ENCODE results near the gene PRTN3. TPM values are rescaled to one million over a fixed set of nuclear protein-coding genes. Genes with fewer than 3 reads are reported as not detected.

The PRTN3 gene, protein sequence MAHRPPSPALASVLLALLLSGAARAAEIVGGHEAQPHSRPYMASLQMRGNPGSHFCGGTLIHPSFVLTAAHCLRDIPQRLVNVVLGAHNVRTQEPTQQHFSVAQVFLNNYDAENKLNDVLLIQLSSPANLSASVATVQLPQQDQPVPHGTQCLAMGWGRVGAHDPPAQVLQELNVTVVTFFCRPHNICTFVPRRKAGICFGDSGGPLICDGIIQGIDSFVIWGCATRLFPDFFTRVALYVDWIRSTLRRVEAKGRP
- not detected in 2 replicates for total RNA-seq

DNA sequence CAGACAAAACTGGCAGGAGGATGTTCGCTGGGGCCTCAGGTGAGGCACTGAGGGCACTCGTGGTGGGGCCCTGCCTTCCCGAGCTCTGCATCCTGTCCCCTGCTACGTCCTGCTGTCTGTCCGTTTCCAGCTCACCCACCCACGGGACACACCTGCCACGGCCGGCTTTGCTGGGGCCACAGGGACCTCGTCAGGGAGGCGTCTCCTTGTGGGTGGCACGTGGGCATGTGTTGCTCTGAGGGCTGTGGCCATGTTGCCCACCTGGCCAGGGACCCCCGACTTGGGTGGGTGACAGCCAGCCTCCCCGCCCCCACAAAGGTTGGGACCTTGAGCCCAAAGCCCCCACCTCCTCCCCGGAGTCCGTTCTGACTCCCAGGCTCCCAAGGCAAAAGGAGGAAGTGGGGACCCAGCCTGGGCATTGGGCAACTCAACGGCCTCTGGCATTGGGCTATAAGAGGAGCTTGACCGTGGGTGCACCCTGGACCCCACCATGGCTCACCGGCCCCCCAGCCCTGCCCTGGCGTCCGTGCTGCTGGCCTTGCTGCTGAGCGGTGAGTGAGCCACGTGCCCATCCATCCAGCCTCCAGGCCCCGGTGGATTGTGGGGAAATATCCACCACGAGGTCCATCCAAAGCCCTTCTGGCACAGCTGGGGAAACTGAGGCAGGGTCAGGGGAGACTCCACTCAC, at the start of gene PRTN3:
TSS of gene PRTN3 (plus strand) at position 481 of the 688 bp plus-strand sequence. CDS start at position 491, 10 bp downstream.

DNA sequence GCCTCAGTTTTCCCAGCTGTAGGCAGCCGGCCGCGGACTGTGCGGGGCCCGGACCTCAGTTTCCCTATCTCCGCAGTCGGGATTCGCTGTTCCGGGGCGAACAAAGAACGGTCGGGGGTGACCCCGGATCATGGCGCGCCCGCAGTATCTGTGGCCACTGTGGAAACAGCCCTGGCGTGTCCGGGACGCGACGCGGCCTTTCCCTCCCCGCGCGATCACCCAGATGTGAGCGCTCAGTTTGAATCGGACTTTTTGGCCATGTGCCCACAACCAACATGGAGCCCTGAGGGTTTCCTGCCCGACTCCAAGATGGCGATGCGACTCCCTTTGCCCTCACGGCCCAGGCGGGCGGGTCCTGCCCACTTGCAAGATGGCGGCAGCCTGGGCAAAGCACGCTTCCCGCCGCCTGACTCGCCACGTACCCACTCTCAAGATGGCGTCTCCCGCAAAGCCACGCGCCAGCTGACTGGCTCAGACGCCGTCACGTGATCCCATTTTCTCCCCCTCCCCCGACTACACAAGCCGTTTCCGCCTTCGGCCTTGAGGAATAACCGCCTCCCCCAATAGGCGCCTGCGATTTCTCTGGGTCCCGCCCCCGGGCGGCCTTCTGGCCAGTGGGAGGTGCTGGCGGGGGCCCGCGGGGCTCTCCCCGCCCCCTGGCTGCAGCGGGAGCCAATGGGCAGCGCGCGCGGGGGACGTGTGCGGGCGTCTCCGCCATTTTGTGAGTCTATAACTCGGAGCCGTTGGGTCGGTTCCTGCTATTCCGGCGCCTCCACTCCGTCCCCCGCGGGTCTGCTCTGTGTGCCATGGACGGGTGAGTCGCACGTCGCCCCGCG, 43.9 kb upstream of the PRTN3 start, which contains the start of gene PTBP1:
TSS of gene PTBP1 (plus strand) at position 761 of the 836 bp plus-strand sequence. CDS start at position 807, 46 bp downstream.

DNA sequence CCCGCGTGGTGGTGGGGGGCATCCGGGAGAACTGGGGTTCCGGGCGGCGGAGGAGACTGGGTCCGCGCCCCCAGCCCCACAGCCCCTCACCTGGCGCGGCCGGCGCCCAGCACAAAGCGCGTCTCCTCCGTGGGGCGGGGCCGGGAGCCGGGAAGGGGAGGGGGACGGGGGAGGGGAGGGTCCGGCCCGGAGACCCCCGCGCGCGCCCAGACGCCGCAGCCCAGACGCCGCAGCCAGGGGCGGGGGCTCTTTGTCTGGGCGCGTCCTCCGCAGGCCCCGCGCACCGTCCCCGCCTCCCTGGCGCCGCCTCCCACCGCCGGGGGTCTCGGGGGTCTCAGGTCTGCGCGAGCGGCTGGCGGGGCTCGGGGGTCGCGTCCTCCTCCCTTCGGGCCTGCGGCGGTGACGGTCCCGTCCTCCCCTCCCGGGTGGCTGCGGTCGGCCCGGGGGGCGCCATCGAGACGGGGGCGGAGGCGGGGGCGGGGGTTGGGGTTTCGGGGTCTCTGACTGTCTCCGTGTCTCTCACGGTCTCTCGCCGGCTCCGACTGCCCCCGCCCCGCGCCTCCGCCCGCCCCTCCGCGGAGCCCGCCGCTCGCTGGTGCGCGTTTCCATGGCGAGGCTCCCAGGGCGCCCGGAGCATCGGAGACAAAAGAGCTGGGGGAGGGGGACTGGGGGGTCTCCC, 18.8 kb upstream of the PRTN3 start, which contains the start of gene PLPPR3:
TSS of gene PLPPR3 (minus strand) at position 131 of the 679 bp plus-strand sequence. CDS start 396 bp downstream, outside the sequence.

DNA sequence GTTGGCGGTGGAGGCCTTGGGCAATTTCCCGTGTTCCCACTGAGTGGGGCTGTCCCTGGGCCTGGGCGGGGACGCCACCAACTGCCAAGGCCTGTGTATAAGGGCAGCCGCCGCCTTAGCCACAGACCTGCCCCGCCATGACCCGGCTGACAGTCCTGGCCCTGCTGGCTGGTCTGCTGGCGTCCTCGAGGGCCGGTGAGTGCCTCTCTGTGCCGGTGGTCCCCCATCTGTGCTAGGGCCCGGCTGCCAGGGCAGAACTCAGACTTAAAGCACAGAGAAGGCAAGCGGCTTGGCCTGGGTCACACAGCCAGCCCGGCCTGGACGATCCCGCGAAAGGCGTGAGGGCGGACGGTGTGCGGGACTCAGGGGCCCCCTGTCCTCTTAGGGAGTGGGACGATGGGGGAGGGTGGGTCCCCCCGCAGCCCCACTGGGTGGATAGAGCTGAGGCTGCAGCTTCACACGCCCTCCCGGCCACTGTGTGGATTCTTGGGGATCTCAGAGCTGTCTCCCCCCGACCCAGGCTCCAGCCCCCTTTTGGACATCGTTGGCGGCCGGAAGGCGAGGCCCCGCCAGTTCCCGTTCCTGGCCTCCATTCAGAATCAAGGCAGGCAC, 13.0 kb upstream of the PRTN3 start, which contains the start of gene AZU1:
TSS of gene AZU1 (plus strand) at position 128 of the 612 bp plus-strand sequence. CDS start at position 138, 10 bp downstream.

DNA sequence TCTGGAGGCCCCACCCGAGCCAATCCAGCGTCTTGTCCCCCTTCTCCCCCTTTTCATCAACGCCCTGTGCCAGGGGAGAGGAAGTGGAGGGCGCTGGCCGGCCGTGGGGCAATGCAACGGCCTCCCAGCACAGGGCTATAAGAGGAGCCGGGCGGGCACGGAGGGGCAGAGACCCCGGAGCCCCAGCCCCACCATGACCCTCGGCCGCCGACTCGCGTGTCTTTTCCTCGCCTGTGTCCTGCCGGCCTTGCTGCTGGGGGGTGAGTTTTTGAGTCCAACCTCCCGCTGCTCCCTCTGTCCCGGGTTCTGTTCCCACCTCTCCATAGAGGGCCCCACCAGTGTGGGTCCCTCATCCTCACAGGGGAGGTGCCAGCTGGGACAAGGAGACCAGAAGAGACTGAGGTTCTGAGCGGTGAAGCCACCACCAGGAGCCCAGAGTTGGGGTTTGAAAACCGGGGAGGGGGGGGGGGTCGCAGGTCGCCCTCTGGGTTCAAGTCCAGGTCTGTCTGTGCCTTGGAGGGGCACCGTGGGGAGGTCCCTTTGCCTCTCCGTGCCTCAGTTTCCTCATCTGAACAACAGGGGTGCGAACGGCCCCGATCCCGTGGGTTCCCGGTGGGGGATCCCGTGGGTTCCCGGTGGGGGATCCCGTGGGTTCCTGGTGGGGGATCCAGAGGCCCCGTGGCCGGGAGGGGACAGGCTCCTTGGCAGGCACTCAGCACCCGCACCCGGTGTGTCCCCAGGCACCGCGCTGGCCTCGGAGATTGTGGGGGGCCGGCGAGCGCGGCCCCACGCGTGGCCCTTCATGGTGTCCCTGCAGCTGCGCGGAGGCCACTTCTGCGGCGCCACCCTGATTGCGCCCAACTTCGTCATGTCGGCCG, 11.6 kb downstream of the PRTN3 start, which contains the start of gene ELANE:
TSS of gene ELANE (plus strand) at position 168 of the 878 bp plus-strand sequence. CDS start at position 194, 26 bp downstream.

DNA sequence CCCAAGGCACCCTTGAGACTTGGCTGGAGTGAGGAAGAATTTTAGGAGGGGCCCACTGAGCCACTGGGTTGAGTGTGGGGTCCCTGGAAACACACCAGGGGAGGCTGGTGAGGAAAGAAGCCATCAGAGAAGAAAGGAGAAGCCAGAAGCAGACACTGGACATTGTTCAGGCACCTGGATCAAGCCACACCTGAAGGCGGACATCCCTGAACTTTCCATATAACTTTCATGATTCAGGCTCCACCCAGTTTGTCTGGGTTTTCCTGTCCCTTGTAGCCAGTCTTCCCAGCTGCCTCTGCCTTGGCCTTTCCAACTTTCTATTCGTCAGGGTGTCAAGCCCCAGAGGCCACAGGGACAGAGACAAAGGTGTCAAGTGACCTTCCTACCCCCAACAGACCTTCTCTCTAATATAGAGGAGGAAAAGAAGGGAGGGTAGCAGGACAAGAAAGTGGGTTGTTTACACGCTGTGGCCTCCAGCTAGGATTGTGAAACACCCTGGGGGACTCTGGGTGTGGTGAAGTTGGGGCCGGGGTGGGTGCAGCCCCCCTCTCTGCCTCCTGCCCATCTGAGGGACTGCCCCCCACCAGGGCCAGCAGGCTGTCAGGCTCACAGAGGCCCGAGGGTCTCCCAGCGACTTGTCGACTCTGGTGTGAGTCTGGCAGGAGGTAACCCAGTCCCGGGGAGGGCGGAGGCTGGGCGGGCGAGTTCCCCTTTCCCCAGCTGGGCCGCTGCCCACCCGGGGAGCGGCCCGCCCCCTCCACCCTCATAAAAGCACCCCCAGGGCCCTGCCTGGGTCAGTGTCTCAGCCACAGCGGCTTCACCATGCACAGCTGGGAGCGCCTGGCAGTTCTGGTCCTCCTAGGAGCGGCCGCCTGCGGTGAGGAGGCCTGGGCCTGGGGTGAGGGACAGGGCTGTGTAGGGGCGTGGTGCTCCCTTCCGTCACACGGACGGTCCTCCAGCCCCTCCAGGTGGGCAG, 18.4 kb downstream of the PRTN3 start, which contains the start of gene CFD:
TSS of gene CFD (plus strand) at position 797 of the 976 bp plus-strand sequence. CDS start at position 823, 26 bp downstream.

DNA sequence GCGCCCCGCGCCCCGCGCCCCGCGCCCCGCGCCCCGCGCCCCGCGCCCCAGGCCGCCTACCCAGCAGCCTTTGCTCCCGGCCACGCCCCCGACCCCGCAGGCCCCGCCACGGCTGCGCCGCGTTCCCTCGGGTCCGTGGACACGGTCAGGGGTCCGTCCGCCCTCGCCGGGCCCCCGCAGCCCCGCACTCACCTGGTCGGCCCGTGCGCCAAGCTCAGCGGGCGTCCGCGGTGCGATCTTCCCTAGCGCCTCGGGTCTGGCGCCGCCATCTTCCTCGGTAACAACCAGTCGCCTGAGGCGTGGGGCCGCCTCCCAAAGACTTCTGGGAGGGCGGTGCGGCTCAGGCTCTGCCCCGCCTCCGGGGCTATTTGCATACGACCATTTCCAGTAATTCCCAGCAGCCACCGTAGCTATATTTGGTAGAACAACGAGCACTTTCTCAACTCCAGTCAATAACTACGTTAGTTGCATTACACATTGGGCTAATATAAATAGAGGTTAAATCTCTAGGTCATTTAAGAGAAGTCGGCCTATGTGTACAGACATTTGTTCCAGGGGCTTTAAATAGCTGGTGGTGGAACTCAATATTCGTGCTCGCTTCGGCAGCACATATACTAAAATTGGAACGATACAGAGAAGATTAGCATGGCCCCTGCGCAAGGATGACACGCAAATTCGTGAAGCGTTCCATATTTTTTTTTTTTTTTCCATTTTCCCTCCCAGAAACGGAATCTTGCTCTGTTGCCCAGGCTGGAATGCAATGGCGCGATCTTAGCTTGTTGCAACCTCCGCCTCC, 52.3 kb downstream of the PRTN3 start, which contains the start of the genes MED16 and RNU6-9:
TSS of gene MED16 (minus strand) at position 294 of the 796 bp plus-strand sequence. CDS start 2,056 bp downstream, outside the sequence.
TSS of gene RNU6-9 (plus strand) at position 591 of the 796 bp plus-strand sequence.

Other genes with a start within 250 kb of the PRTN3 start
- gene POLRMT, start 207.5 kb upstream of the PRTN3 start, total RNA-seq = 19.3 and 34.0 TPM in 2 replicates
- under 0.01 TPM in 1 of 2 replicates, not detected in the other for gene FGF22, start 201.1 kb upstream of the PRTN3 start, total RNA-seq
- 17.3 and 25.2 TPM in 2 replicates for gene RNF126, start 177.8 kb upstream of the PRTN3 start, total RNA-seq
- gene FSTL3, start 164.6 kb upstream of the PRTN3 start, total RNA-seq = 4.5 and 13.2 TPM in 2 replicates
- 0.16 TPM in 1 of 2 replicates, not detected in the other for gene PRSS57, start 145.5 kb upstream of the PRTN3 start, total RNA-seq
- gene PALM, start 132.1 kb upstream of the PRTN3 start, total RNA-seq = 13.6 and 65.8 TPM in 2 replicates
- not detected in 2 replicates for gene MISP, start 89.9 kb upstream of the PRTN3 start, total RNA-seq
- gene PTBP1, start 43.5 kb upstream of the PRTN3 start, total RNA-seq = 107 and 233 TPM in 2 replicates
- 0.13 and 0.16 TPM in 2 replicates for gene PLPPR3, start 19.0 kb upstream of the PRTN3 start, total RNA-seq
- not detected in 2 replicates for gene AZU1, start 13.2 kb upstream of the PRTN3 start, total RNA-seq
- not detected in 2 replicates for gene ELANE, start 11.3 kb downstream of the PRTN3 start, total RNA-seq
- gene CFD, start 18.7 kb downstream of the PRTN3 start, total RNA-seq = 1.5 and 1.8 TPM in 2 replicates
- gene MED16, start 52.2 kb downstream of the PRTN3 start, total RNA-seq = 18.3 and 54.2 TPM in 2 replicates
- not detected in 2 replicates for gene RNU6-9, start 52.5 kb downstream of the PRTN3 start, total RNA-seq
- 17.5 and 33.3 TPM in 2 replicates for gene R3HDM4, start 72.2 kb downstream of the PRTN3 start, total RNA-seq
- gene KISS1R, start 76.3 kb downstream of the PRTN3 start, total RNA-seq = not detected in 2 replicates
- 9.2 and 16.4 TPM in 2 replicates for gene ARID3A, start 85.0 kb downstream of the PRTN3 start, total RNA-seq
- gene WDR18, start 143.3 kb downstream of the PRTN3 start, total RNA-seq = 72.4 and 77.4 TPM in 2 replicates
- 0.50 and 0.97 TPM in 2 replicates for gene GRIN3B, start 159.4 kb downstream of the PRTN3 start, total RNA-seq
- 37.9 and 71.6 TPM in 2 replicates for gene TMEM259, start 180.1 kb downstream of the PRTN3 start, total RNA-seq
- gene RNU6-2, start 180.5 kb downstream of the PRTN3 start, total RNA-seq = not detected in 2 replicates
- gene CNN2, start 185.6 kb downstream of the PRTN3 start, total RNA-seq = 120 and 249 TPM in 2 replicates
- gene ABCA7, start 199.1 kb downstream of the PRTN3 start, total RNA-seq = 6.2 and 7.8 TPM in 2 replicates
- gene ARHGAP45, start 226.2 kb downstream of the PRTN3 start, total RNA-seq = 50.0 and 78.8 TPM in 2 replicates

All from bladder microvascular endothelial cell (primary cell).